ENCODE data around the gene POC1A. TPM values are rescaled to one million over a fixed set of nuclear protein-coding genes. Genes with fewer than 3 reads are reported as not detected.

The POC1A gene
- total and polyA plus RNA-seq, 9 of the 15 experiments (the other 6 are each of a cell fraction or from before 2014, with no cell fraction given): 7.2 to 17.5 (median 12.1) TPM

- no TSS peak for BruUV-seq (replicated peaks)
Measured at GRCh38 chr3:52039426-52039825, 114.8 kb downstream of the POC1A start.

GRCh38 chr3:52038227-52038626, 116.0 kb downstream of the POC1A start:
- Histone ChIP-seq H3K4me1 (replicated peaks in 1 of 2; ENCODE audit: control insufficient read depth in 2 of 2, insufficient read depth in 2 of 2, low read length in 2 of 2) (peaks cover 0 to 9% of the 10 kb centered on the region in 2 experiments; a peak in 2 of 5 replicates), H3K9ac (ENCODE audit: insufficient read depth in 1 of 2, low read depth in 2 of 2, low read length in 2 of 2) (no peak overlapping the region; a peak in 1 of 4 replicates), H3K4me2 (ENCODE audit: insufficient read depth, low read length) (no peak overlapping the region), H3K36me3 (ENCODE audit: control insufficient read depth, insufficient read depth, low read length) (no peaks in the 10 kb centered on the region), H4K20me1 (replicated peaks; ENCODE audit: control insufficient read depth, insufficient read depth, low read length) (no peaks in the 10 kb centered on the region; the same call in 1 of the 2 replicates), H3K4me3 (no peak overlapping the region), H3K27me3 (ENCODE audit: control insufficient read depth in 2 of 2, insufficient read depth in 2 of 2, low read length in 2 of 2) (peaks cover 0 to 22% of the 10 kb centered on the region in 2 experiments; a peak in 2 of 5 replicates), H3K9me1 (ENCODE audit: control insufficient read depth, insufficient read depth, low read length) (no peaks in the 10 kb centered on the region), H3K9me3 (replicated peaks; ENCODE audit: control insufficient read depth, insufficient read depth, low read depth, low read length) (no peaks in the 10 kb centered on the region), H3K79me2 (ENCODE audit: control insufficient read depth, insufficient read depth, low read length) (no peaks in the 10 kb centered on the region), H2AFZ (ENCODE audit: low read depth, low read length) (no peak overlapping the region), H3K27ac (ENCODE audit: extremely low read depth, low read depth, low read length) (no peak overlapping the region)
- CTCF ChIA-PET (ENCODE audit: low intra/inter-chr PET ratio): interaction anchor here (0.5 kb wide), 1 partner anchor 955 kb away, joined by 3 read pairs; no protein-coding TSS in a partner anchor
- intact Hi-C loops (cut with micrococcal nuclease) (no loop called here), in situ Hi-C loops (cut with MboI) (no loop called here)
- no peak for ATAC-seq
- BruUV-seq (replicated peaks): no TSS peak
- no peak for FAIRE-seq
- WGBS (ENCODE audit: insufficient coverage, low coverage, missing lambda C conversion rate): 50% methylated on average over 5 of the region's 6 CpGs
- DNase-seq (ENCODE audit: extremely low read depth in 1 of 4, low spot score in 3 of 4): no peak
- POLR2A ChIA-PET: interaction anchor here (0.6 to 0.7 kb wide), 2 partner anchors 10 to 353 kb away, joined by 3 to 5 read pairs; no protein-coding TSS in a partner anchor
- TF ChIP-seq YY1 (IDR thresholded peaks at IDR 0.05; ENCODE audit: borderline replicate concordance in 1 of 3, control insufficient read depth in 1 of 3, extremely low read depth in 1 of 3, insufficient read depth in 3 of 3, insufficient read length in 1 of 3, insufficient replicate concordance in 2 of 3, low read depth in 1 of 3, low read length in 2 of 3): no peak
- TF ChIP-seq KAT7 (CRISPR knock-in tag; IDR thresholded peaks at IDR 0.05; ENCODE audit: borderline replicate concordance): no peak
- TF ChIP-seq ZNF253 (CRISPR knock-in tag; conservative IDR thresholded peaks at IDR 0.05): no peak
- TF ChIP-seq ZFPM2 (CRISPR knock-in tag; IDR thresholded peaks at IDR 0.05): no peak
- no peak for TF ChIP-seq SLC30A9 (CRISPR knock-in tag; IDR thresholded peaks at IDR 0.05)
- no peak for TF ChIP-seq FOSL1 (tag; conservative IDR thresholded peaks at IDR 0.05)
- TF ChIP-seq ZNF282 (CRISPR knock-in tag; IDR thresholded peaks at IDR 0.05): no peak
- no peak for TF ChIP-seq POLR2H (tag; IDR thresholded peaks at IDR 0.05; ENCODE audit: low read depth)
- no peak for TF ChIP-seq HDGF (IDR thresholded peaks at IDR 0.05)
- TF ChIP-seq NONO (IDR thresholded peaks at IDR 0.05; ENCODE audit: low read depth in 2 of 2, low read length in 1 of 2): no peak
- TF ChIP-seq NEUROD1 (IDR thresholded peaks at IDR 0.05; ENCODE audit: borderline replicate concordance, low read depth, low read length, partially characterized antibody): no peak
- TF ChIP-seq ETS2 (tag; IDR thresholded peaks at IDR 0.05; ENCODE audit: borderline replicate concordance, poor library complexity, severe bottlenecking): no peak

More at GRCh38 chr3:52039426-52039825, 114.8 kb downstream of the POC1A start:
- H3K79me2 ChIP-seq (ENCODE audit: control insufficient read depth, insufficient read depth, low read length): no peaks in the 10 kb centered on the region
- ATAC-seq: no peak
- H3K9me3 ChIP-seq (replicated peaks; ENCODE audit: control insufficient read depth, insufficient read depth, low read depth, low read length): no peaks in the 10 kb centered on the region
- ChIA-PET POLR2A (no interaction called here), CTCF (ENCODE audit: low intra/inter-chr PET ratio) (no interaction called here)
- no peak overlapping the region for H3K27ac ChIP-seq (ENCODE audit: extremely low read depth, low read depth, low read length)
- no peak for DNase-seq (ENCODE audit: extremely low read depth in 1 of 4, low spot score in 3 of 4)
- intact Hi-C loops (cut with micrococcal nuclease) (no loop called here), in situ Hi-C loops (cut with MboI) (no loop called here)
- TF ChIP-seq CREBBP (IDR thresholded peaks at IDR 0.05; ENCODE audit: low read depth, low read length): no peak
- TF ChIP-seq ZKSCAN3 (CRISPR knock-in tag; IDR thresholded peaks at IDR 0.05): peak; percentile 65
- H3K27me3 ChIP-seq (ENCODE audit: control insufficient read depth in 2 of 2, insufficient read depth in 2 of 2, low read length in 2 of 2): peaks cover 0 to 22% of the 10 kb centered on the region in 2 experiments; a peak in 2 of 5 replicates
- H3K9ac ChIP-seq (ENCODE audit: insufficient read depth in 1 of 2, low read depth in 2 of 2, low read length in 2 of 2): no peak overlapping the region
- no peaks in the 10 kb centered on the region for H3K9me1 ChIP-seq (ENCODE audit: control insufficient read depth, insufficient read depth, low read length)
- no peaks in the 10 kb centered on the region for H3K36me3 ChIP-seq (ENCODE audit: control insufficient read depth, insufficient read depth, low read length)
- peaks cover 3 to 17% of the 10 kb centered on the region in 2 experiments; a peak in 4 of 5 replicates for H3K4me1 ChIP-seq (replicated peaks in 1 of 2; ENCODE audit: control insufficient read depth in 2 of 2, insufficient read depth in 2 of 2, low read length in 2 of 2)
- WGBS (ENCODE audit: insufficient coverage, low coverage, missing lambda C conversion rate): 0% methylated on average over 3 of the region's 4 CpGs
- FAIRE-seq: no peak
- H2AFZ ChIP-seq (ENCODE audit: low read depth, low read length): no peak overlapping the region
- H3K4me3 ChIP-seq: no peak overlapping the region
- H3K4me2 ChIP-seq (ENCODE audit: insufficient read depth, low read length): no peak overlapping the region
- no peaks in the 10 kb centered on the region for H4K20me1 ChIP-seq (replicated peaks; ENCODE audit: control insufficient read depth, insufficient read depth, low read length)

Measured in K562 (cell line).